HCT116 (cell line): ENCODE data around the gene NEDD4L. TPM values are rescaled to one million over a fixed set of nuclear protein-coding genes. Genes with fewer than 3 reads are reported as not detected.
"Not testable (repeated sequence)": the region's sequence is repeated elsewhere in the genome, so short reads cannot be mapped to it uniquely, and the experiment has no call there.

ENCODE experiments used
- ATAC-seq: fragments of 200-7000 bp; cut with Tn5 transposase; 2 replicates; pipeline ENCODE4 v1.9.1; 2020; ENCODE audit warnings: mild to moderate bottlenecking, moderate library complexity
- BruUV-seq: library from RNA; stranded (reverse); fragments of 400-500 nt; replicated peaks from 2 replicates; lab custom pipeline; 2021; lab: Mats Ljungman, UMichigan
- CTCF ChIA-PET: fragments of 300-600 bp; sonication (Branson Sonifier 250); formaldehyde crosslinking; loops from one replicate; lab custom pipeline; 2021; ENCODE audit warnings: antibody characterized with exemption; lab: Charles Lee
- POLR2A ChIA-PET: fragments of 300-600, 350-600 bp; sonication (Branson Sonifier 250); formaldehyde crosslinking; loops from one replicate; lab custom pipeline; 2021; ENCODE audit warnings: antibody characterized with exemption; lab: Charles Lee
- RAD21 ChIA-PET, 2 experiments: fragments of 300-600 bp; sonication (Branson Sonifier 250); formaldehyde crosslinking; loops; one replicate each; lab custom pipeline; 2023; ENCODE audit warnings: low total read pairs in 2 of 2; ENCODE audit not compliant: uncharacterized antibody in 2 of 2, unreplicated experiment in 2 of 2, low non-redundant PET in 1 of 2; lab: Charles Lee
- DNase-seq: peaks from one replicate; pipeline ENCODE4 v3.0.0-alpha.2; 2010; ENCODE audit warnings: low read depth, low spot score
- H2AFZ ChIP-seq: fragments of 200-600 bp; shearing (Covaris generic), sonication (generic); 2 replicates; pipeline ENCODE4 v1.6.1; 2017; ENCODE audit warnings: low read depth, mixed run types, mixed read lengths, antibody characterized with exemption, low read length; ENCODE audit not compliant: poor library complexity, severe bottlenecking
- H3K27ac ChIP-seq: 2 replicates; pipeline ENCODE4 v1.5.1; 2012; ENCODE audit warnings: low read depth, low read length
- H3K27me3 ChIP-seq: fragments of 200-600 bp; sonication (generic); 2 replicates; pipeline ENCODE4 v1.6.1; 2016; ENCODE audit warnings: mixed run types, low read length, mixed read lengths; ENCODE audit not compliant: insufficient read depth
- H3K36me3 ChIP-seq, 2 experiments: fragments of 200-500 bp in 1 of 2; fragments of 200-600 bp in 1 of 2; sonication (Bioruptor generic) in 1 of 2; sonication (generic) in 1 of 2; 2 replicates each; pipeline versions ENCODE4 v1.5.1 to v1.6.1; 2014 to 2016; ENCODE audit warnings: low read length in 2 of 2, inconsistent platforms in 1 of 2, mixed read lengths in 1 of 2, mixed run types in 1 of 2; ENCODE audit not compliant: insufficient read depth in 2 of 2, control insufficient read depth in 1 of 2
- H3K4me1 ChIP-seq, 2 experiments: fragments of 200-600 bp in 1 of 2; sonication (generic) in 1 of 2; 2 replicates each; pipeline versions ENCODE4 v1.5.1 to v1.6.1; 2012 to 2017; ENCODE audit warnings: low read length in 2 of 2, inconsistent platforms in 1 of 2, mild to moderate bottlenecking in 1 of 2, mixed read lengths in 1 of 2, mixed run types in 1 of 2, moderate library complexity in 1 of 2; ENCODE audit not compliant: insufficient read depth in 2 of 2, control insufficient read depth in 1 of 2
- H3K4me2 ChIP-seq: fragments of 200-600 bp; sonication (generic); 2 replicates; pipeline ENCODE4 v1.6.1; 2017; ENCODE audit warnings: mixed run types, low read length, mixed read lengths
- H3K4me3 ChIP-seq, 2 experiments: fragments of 200-600 bp in 1 of 2; sonication (generic) in 1 of 2; replicated peaks in 1 of 2; 2 replicates each; pipeline ENCODE4 v1.5.1; 2011 to 2016; ENCODE audit warnings: low read length in 2 of 2, control low read depth in 1 of 2, low read depth in 1 of 2, mild to moderate bottlenecking in 1 of 2, mixed read lengths in 1 of 2, mixed run types in 1 of 2
- H3K79me2 ChIP-seq: fragments of 200-600 bp; sonication (generic); 2 replicates; pipeline ENCODE4 v1.6.1; 2017; ENCODE audit warnings: mild to moderate bottlenecking, mixed run types, low read length, moderate library complexity, mixed read lengths; ENCODE audit not compliant: insufficient read depth
- H3K9ac ChIP-seq: fragments of 200-600 bp; sonication (generic); 2 replicates; pipeline ENCODE4 v1.6.1; 2016; ENCODE audit warnings: low read length, mixed read lengths
- H3K9me2 ChIP-seq: fragments of 200-600 bp; sonication (generic), shearing (Covaris generic); 2 replicates; pipeline ENCODE4 v1.6.1; 2017; ENCODE audit warnings: mixed run types, mild to moderate bottlenecking, moderate library complexity; ENCODE audit not compliant: insufficient read depth
- H3K9me3 ChIP-seq, 2 experiments: fragments of 200-500 bp in 1 of 2; fragments of 200-600 bp in 1 of 2; sonication (Bioruptor generic) in 1 of 2; sonication (generic) in 1 of 2; 2 replicates each; pipeline ENCODE4 v1.6.1; 2014 to 2017; ENCODE audit warnings: low read length in 2 of 2, mixed read lengths in 2 of 2, inconsistent platforms in 1 of 2, low read depth in 1 of 2, mild to moderate bottlenecking in 1 of 2, mixed run types in 1 of 2, moderate library complexity in 1 of 2; ENCODE audit not compliant: control insufficient read depth in 1 of 2, insufficient read depth in 1 of 2
- H4K20me1 ChIP-seq: fragments of 200-600 bp; sonication (generic), shearing (Covaris generic); 2 replicates; pipeline ENCODE4 v1.6.1; 2017; ENCODE audit warnings: mixed run types, mild to moderate bottlenecking, moderate library complexity; ENCODE audit not compliant: insufficient read depth
- CBX3 ChIP-seq: IDR thresholded peaks from 2 replicates; pipeline ENCODE4 v1.6.1; 2012; ENCODE audit warnings: low read depth
- CEBPB ChIP-seq: IDR thresholded peaks from 2 replicates; pipeline ENCODE4 v1.6.1; 2012; ENCODE audit warnings: low read depth
- EZH2 ChIP-seq: fragments of 200-600 bp; sonication (generic); IDR thresholded peaks from 2 replicates; pipeline ENCODE4 v1.6.1; 2017; ENCODE audit warnings: antibody characterized with exemption, mixed run types
- FOSL1 ChIP-seq: IDR thresholded peaks from 2 replicates; pipeline ENCODE4 v1.6.1; 2012; ENCODE audit warnings: low read depth
- POLR2A ChIP-seq: IDR thresholded peaks from 2 replicates; pipeline ENCODE4 v1.7.0; 2011; ENCODE audit warnings: borderline replicate concordance; ENCODE audit not compliant: insufficient read depth, insufficient read length; ENCODE audit errors: extremely low read depth
- POLR2AphosphoS5 ChIP-seq: IDR thresholded peaks from 2 replicates; pipeline ENCODE4 v1.6.1; 2011; ENCODE audit warnings: mild to moderate bottlenecking, low read depth, low read length, moderate library complexity
- RAD21 ChIP-seq: IDR thresholded peaks from 2 replicates; pipeline ENCODE4 v1.6.1; 2012; ENCODE audit warnings: low read depth, mild to moderate bottlenecking
- SP1 ChIP-seq: IDR thresholded peaks from 2 replicates; pipeline ENCODE4 v1.6.1; 2012; ENCODE audit warnings: low read depth
- YY1 ChIP-seq: IDR thresholded peaks from 2 replicates; pipeline ENCODE4 v1.6.1; 2011; ENCODE audit warnings: low read length, low read depth, moderate library complexity, mild to moderate bottlenecking; ENCODE audit not compliant: insufficient replicate concordance; ENCODE audit errors: extremely low read depth
- ZBTB33 ChIP-seq: IDR thresholded peaks from 2 replicates; pipeline ENCODE4 v1.6.1; 2011; ENCODE audit warnings: mild to moderate bottlenecking, low read length, moderate library complexity; ENCODE audit not compliant: insufficient replicate concordance; ENCODE audit errors: extremely low read depth
- ZNF274 ChIP-seq: fragments of 200-500 bp; sonication (Bioruptor generic); IDR thresholded peaks from 2 replicates; pipeline ENCODE4 v1.6.1; 2014; ENCODE audit warnings: mild to moderate bottlenecking, low read depth, low read length, inconsistent platforms
- intact Hi-C: fragments of 100-400 bp; cut with micrococcal nuclease; formaldehyde crosslinking; loops from 2 replicates; pipeline ENCODE4 v1.10.0; 2022
- total RNA-seq: library from RNA; stranded (reverse); gene quantifications from one replicate; pipeline ENCODE4 v1.2.1, GENCODE V29; 2021; ENCODE audit not compliant: unreplicated experiment
- TF ChIP-seq, protein P1 (sequence below): IDR thresholded peaks from 2 replicates; pipeline ENCODE4 v1.6.1; 2012
- TF ChIP-seq, protein P2 (sequence below): IDR thresholded peaks from 2 replicates; pipeline ENCODE4 v1.6.1; 2012; ENCODE audit warnings: low read depth

NEDD4L gene
- total RNA-seq, 1 experiment from 2014 or later: 41.5 TPM

DNA sequence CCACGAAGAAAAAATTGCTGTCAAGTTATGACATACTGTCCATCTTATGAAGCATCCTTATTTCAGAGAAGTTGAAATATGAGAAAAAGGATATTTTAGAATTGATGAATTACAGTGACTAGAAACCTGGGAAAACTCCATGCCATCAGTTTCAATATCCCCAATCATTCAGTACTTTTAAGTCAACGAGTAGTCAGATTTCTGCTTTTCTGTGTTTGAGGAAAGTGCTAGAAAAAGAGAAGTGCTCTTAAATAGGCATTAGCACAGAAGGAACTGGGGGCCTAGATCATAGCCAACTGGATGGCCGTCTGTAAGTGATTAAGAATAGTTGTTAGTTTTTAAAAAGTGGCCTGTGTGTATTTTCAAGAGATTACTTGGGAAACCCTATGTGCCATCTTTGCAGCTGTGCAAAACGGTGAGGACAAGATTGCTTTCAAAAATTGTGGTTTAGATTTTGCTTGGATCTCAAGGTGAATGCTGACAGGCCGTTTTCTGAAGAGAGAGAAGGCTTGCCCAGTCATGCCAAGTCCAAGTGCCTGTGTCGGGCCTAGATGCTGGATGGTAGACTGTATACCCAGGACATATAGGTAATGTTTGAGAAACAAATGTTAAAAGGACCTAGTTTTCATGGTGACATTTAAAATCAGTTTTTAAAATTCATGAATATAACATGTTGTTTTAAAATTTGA is 5.1 kb downstream of the NEDD4L start:
- Histone ChIP-seq H3K4me1 (peaks cover 10 to 17% of the 10 kb centered on the region in 2 experiments; a peak in 3 of 4 replicates), H3K4me2 (no peak overlapping the region), H3K9me2 (no peaks in the 10 kb centered on the region), H3K9me3 (no peaks in the 10 kb centered on the region), H3K9ac (no peak overlapping the region), H3K36me3 (no peaks in the 10 kb centered on the region), H3K79me2 (no peaks in the 10 kb centered on the region), H3K27me3 (no peaks in the 10 kb centered on the region), H3K4me3 (no peak overlapping the region), H4K20me1 (no peaks in the 10 kb centered on the region), H2AFZ (no peak overlapping the region), H3K27ac (no peak overlapping the region)
- no peak for ATAC-seq
- DNase-seq: no peak
- CTCF ChIA-PET: no interaction called here
- RAD21 ChIA-PET: no interaction called here
- BruUV-seq: no TSS peak
- TF ChIP-seq POLR2A (no peak), CBX3 (no peak), RAD21 (no peak), YY1 (no peak), POLR2AphosphoS5 (no peak), SP1 (no peak), CEBPB (no peak), ZBTB33 (no peak), EZH2 (no peak), ZNF274 (no peak), FOSL1 (no peak)
- TF ChIP-seq, protein P1, sequence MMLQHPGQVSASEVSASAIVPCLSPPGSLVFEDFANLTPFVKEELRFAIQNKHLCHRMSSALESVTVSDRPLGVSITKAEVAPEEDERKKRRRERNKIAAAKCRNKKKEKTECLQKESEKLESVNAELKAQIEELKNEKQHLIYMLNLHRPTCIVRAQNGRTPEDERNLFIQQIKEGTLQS: no peak
- TF ChIP-seq, protein P2, sequence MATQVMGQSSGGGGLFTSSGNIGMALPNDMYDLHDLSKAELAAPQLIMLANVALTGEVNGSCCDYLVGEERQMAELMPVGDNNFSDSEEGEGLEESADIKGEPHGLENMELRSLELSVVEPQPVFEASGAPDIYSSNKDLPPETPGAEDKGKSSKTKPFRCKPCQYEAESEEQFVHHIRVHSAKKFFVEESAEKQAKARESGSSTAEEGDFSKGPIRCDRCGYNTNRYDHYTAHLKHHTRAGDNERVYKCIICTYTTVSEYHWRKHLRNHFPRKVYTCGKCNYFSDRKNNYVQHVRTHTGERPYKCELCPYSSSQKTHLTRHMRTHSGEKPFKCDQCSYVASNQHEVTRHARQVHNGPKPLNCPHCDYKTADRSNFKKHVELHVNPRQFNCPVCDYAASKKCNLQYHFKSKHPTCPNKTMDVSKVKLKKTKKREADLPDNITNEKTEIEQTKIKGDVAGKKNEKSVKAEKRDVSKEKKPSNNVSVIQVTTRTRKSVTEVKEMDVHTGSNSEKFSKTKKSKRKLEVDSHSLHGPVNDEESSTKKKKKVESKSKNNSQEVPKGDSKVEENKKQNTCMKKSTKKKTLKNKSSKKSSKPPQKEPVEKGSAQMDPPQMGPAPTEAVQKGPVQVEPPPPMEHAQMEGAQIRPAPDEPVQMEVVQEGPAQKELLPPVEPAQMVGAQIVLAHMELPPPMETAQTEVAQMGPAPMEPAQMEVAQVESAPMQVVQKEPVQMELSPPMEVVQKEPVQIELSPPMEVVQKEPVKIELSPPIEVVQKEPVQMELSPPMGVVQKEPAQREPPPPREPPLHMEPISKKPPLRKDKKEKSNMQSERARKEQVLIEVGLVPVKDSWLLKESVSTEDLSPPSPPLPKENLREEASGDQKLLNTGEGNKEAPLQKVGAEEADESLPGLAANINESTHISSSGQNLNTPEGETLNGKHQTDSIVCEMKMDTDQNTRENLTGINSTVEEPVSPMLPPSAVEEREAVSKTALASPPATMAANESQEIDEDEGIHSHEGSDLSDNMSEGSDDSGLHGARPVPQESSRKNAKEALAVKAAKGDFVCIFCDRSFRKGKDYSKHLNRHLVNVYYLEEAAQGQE: no peak
- POLR2A ChIA-PET: no interaction called here
- intact Hi-C loops: no loop called here

DNA sequence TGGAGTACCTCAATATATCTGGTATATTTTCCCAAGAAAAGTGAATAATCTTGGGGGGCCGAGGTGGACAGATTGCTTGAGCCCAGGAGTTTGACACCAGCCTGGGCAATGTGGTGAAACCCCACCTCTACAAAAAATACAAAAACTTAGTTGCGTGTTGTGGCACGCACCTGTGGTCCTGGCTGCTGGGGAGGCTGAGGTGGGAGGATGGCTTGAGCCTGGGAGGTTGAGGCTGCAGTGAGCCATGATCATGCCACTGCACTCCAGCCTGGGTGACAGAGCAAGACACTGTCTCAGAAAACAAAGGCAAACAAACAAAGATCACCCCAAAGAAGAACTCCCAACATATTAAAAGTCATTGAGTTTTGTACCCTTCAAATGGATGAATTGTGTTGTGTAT is 6.9 kb downstream of the NEDD4L start:
- RAD21 ChIA-PET, H3K27me3 ChIP-seq, H4K20me1 ChIP-seq, DNase-seq, H3K9me3 ChIP-seq, H3K79me2 ChIP-seq, H3K9ac ChIP-seq, H3K4me2 ChIP-seq, H3K27ac ChIP-seq, H2AFZ ChIP-seq, intact Hi-C loops, H3K36me3 ChIP-seq, ATAC-seq, H3K4me3 ChIP-seq, BruUV-seq, H3K9me2 ChIP-seq: not testable (repeated sequence)
- POLR2A ChIA-PET: interaction anchor here (1.3 kb wide), 1 partner anchor 71 kb away, joined by 3 read pairs; no protein-coding TSS in a partner anchor
- CTCF ChIA-PET: interaction anchor here (2.8 kb wide), 1 partner anchor 71 kb away, joined by 24 read pairs; no protein-coding TSS in a partner anchor
- H3K4me1 ChIP-seq: peaks cover 15 to 17% of the 10 kb centered on the region in 2 experiments; a peak in 3 of 4 replicates
